Testis (tissue), 3 donors: Measurements from ENCODE around the gene SNTG2. TPM values are rescaled to one million over a fixed set of nuclear protein-coding genes. Genes with fewer than 3 reads are reported as not detected.

ENCODE experiments used
- DNase-seq: peaks from one replicate; pipeline ENCODE4 v3.0.0-alpha.2; 2019
- H3K27ac ChIP-seq, 2 donors: fragments of 200-600 bp; sonication (generic); one replicate each; pipeline ENCODE4 v1.5.1; 2019
- H3K27me3 ChIP-seq: fragments of 200-600 bp; sonication (generic); one replicate; pipeline ENCODE4 v1.5.1; 2019
- H3K36me3 ChIP-seq: fragments of 200-600 bp; sonication (generic); one replicate; pipeline ENCODE4 v1.5.1; 2017; ENCODE audit warnings: low read depth; ENCODE audit errors: missing control alignments
- H3K4me1 ChIP-seq: fragments of 200-600 bp; sonication (generic); one replicate; pipeline ENCODE4 v1.5.1; 2019
- H3K4me3 ChIP-seq, 2 donors: fragments of 200-600 bp; sonication (generic); one replicate each; pipeline ENCODE4 v1.5.1; 2017 to 2019
- H3K9me3 ChIP-seq: fragments of 200-600 bp; sonication (generic); one replicate; pipeline ENCODE4 v1.5.1; 2017
- CTCF ChIP-seq, 3 experiments: fragments of 450-650 bp in 2 of 3; fragments of 200-600 bp in 1 of 3; sonication (generic) in 1 of 3; IDR thresholded peaks; one replicate each; pipeline ENCODE4 v1.5.1; 2016 to 2019; ENCODE audit warnings: antibody characterized with exemption in 3 of 3, mild to moderate bottlenecking in 2 of 3, moderate library complexity in 1 of 3
- POLR2A ChIP-seq: fragments of 450-650 bp; IDR thresholded peaks from one replicate; pipeline ENCODE4 v1.6.1; 2017; ENCODE audit warnings: antibody characterized with exemption, mild to moderate bottlenecking, moderate library complexity
- WGBS, 2 donors: methylation state at CpG; one replicate each; pipeline ENCODE4 v1.1.5; 2018; 5-methylcytosine and 5-hydroxymethylcytosine counted together
- intact Hi-C: fragments of 100-400 bp; cut with DNase I; formaldehyde crosslinking; loops from one replicate; pipeline ENCODE4 v1.15.1; 2023; ENCODE audit warnings: low total_unique reads
- polyA plus RNA-seq: library from polyadenylated mRNA; stranded (reverse); fragments of 350-450 nt; fragmentation: Illumina TruSeq; extraction: RNeasy Lipid Tissue Mini Kit (QIAGEN cat#74804); gene quantifications from one replicate; pipeline ENCODE4 v1.2.3, GENCODE V29; 2014; ENCODE audit warnings: low read depth, low replicate concordance; ENCODE audit not compliant: insufficient read depth
- total RNA-seq, 2 donors: library from RNA; depleted of rRNA; stranded (reverse); fragments of >200 nt; gene quantifications; one replicate each; pipeline ENCODE4 v1.2.3, GENCODE V29; 2016

Gene SNTG2
- total and polyA plus RNA-seq, 3 donors from 2014 or later: 8.7 to 10.2 (median 9.1) TPM

DNA sequence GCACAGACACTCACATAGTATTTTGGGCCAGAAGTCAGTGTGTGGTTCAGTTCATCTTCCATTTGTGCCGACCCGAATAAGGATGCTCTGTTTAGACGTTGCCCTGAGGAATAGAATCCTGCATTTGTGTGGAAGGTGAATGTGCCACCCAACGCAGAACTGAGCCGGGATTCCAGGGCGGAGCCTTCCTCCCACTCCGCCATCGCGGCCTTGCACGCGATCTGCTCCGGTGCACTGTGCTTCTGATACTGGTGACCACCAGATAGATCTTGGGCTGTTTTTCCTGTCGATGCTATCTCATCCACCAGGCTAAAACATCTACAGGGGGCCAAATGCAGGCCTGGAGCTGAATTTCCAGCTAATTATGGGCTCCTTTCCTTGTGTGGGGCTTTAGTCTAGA lies 29.6 kb upstream of the SNTG2 start:
- H3K4me1 ChIP-seq: no peaks in the 10 kb centered on the region
- H3K36me3 ChIP-seq: no peaks in the 10 kb centered on the region
- 84 to 90% methylated on average over 13 of the region's 13 CpGs for WGBS, 2 donors
- no peak for DNase-seq
- intact Hi-C loops: no loop called here
- no peaks in the 10 kb centered on the region for H3K9me3 ChIP-seq
- H3K4me3 ChIP-seq: no peak overlapping the region
- TF ChIP-seq POLR2A (no peak), CTCF (IDR thresholded peaks at IDR 0.05) (no peak)
- H3K27ac ChIP-seq: no peak overlapping the region
- no peaks in the 10 kb centered on the region for H3K27me3 ChIP-seq

GRCh38 chr2:922185-922584 lies 28.5 kb upstream of the SNTG2 start:
- no peaks in the 10 kb centered on the region for H3K36me3 ChIP-seq
- no peak overlapping the region for H3K27ac ChIP-seq
- WGBS, 2 donors: 90 to 94% methylated on average over 5 to 10 of the region's 10 CpGs
- no peaks in the 10 kb centered on the region for H3K27me3 ChIP-seq
- no peak for TF ChIP-seq POLR2A
- no peak for TF ChIP-seq CTCF (IDR thresholded peaks at IDR 0.05)
- H3K4me1 ChIP-seq: no peaks in the 10 kb centered on the region
- intact Hi-C loops: no loop called here
- DNase-seq: no peak
- no peak overlapping the region for H3K4me3 ChIP-seq
- H3K9me3 ChIP-seq: no peaks in the 10 kb centered on the region

- TF ChIP-seq CTCF (IDR thresholded peaks at IDR 0.05) (no peak), POLR2A (no peak)
- H3K27me3 ChIP-seq: no peaks in the 10 kb centered on the region
- no peaks in the 10 kb centered on the region for H3K9me3 ChIP-seq
- WGBS, 2 donors: 84 to 92% methylated on average over 8 of the region's 8 CpGs
- no peak overlapping the region for H3K27ac ChIP-seq
- intact Hi-C loops: no loop called here
- no peaks in the 10 kb centered on the region for H3K4me1 ChIP-seq
- DNase-seq: no peak
- H3K36me3 ChIP-seq: no peaks in the 10 kb centered on the region
- H3K4me3 ChIP-seq: no peak overlapping the region
These were observed 26.6 kb upstream of the SNTG2 start for GRCh38 chr2:923832-924601.

GRCh38 chr2:924701-925100 lies 25.9 kb upstream of the SNTG2 start:
- Histone ChIP-seq H3K36me3 (no peaks in the 10 kb centered on the region), H3K4me1 (no peaks in the 10 kb centered on the region), H3K4me3 (no peak overlapping the region), H3K9me3 (no peaks in the 10 kb centered on the region), H3K27ac (no peak overlapping the region), H3K27me3 (no peaks in the 10 kb centered on the region)
- no peak for TF ChIP-seq CTCF (IDR thresholded peaks at IDR 0.05)
- TF ChIP-seq POLR2A: no peak
- WGBS, 2 donors: 83% methylated on average over 5 of the region's 5 CpGs
- DNase-seq: no peak
- intact Hi-C loops: no loop called here

DNA sequence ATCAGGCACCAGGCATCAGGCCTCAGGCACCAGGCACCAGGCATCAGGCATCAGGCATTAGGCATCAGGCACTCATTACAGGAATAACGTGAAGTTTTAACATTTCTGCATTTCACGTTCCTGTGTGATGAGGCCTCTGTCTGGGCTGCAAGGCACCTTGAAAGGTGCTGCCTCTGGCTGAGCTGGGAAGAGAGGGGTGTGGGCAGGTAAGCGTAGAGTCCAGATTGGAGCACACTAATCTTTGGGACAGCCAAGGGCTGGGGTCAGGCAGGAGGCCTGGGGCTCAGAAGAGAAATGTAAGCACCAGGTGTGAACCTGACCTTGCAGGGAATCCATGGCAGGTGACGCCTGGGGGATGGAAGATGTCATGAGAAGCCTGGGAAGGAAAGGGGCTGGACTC lies 25.3 kb upstream of the SNTG2 start:
- TF ChIP-seq CTCF (IDR thresholded peaks at IDR 0.05) (no peak), POLR2A (no peak)
- Histone ChIP-seq H3K27me3 (no peaks in the 10 kb centered on the region), H3K4me3 (no peak overlapping the region), H3K9me3 (no peaks in the 10 kb centered on the region), H3K27ac (no peak overlapping the region), H3K4me1 (no peaks in the 10 kb centered on the region), H3K36me3 (no peaks in the 10 kb centered on the region)
- WGBS, 2 donors: 87 to 91% methylated on average over 4 of the region's 4 CpGs
- intact Hi-C loops: no loop called here
- DNase-seq: no peak
